HG03439 (cell line): Measurements from ENCODE around the gene ATP4A.

Experiments
- ATAC-seq: cut with Tn5 transposase; IDR thresholded peaks from one replicate; pipeline ENCODE4 v1.9.1; 2021; ENCODE audit warnings: mild to moderate bottlenecking, moderate library complexity; ENCODE audit not compliant: unreplicated experiment

ATP4A gene

GRCh38 chr19:35528218-35529038 lies 35.0 kb downstream of the ATP4A start, which contains the start of gene SBSN:
TSS of gene SBSN (minus strand) at chr19:35528311. CDS start at chr19:35528281, 30 bp downstream.
- ATAC-seq: no peak

GRCh38 chr19:35525873-35526272 lies 37.6 kb downstream of the ATP4A start:
- no peak for ATAC-seq

- ATAC-seq: no peak
Measured at GRCh38 chr19:35524181-35524837, 39.1 kb downstream of the ATP4A start.

GRCh38 chr19:35522745-35523327 lies 40.6 kb downstream of the ATP4A start:
- ATAC-seq: no peak

- ATAC-seq: no peak
Measured at GRCh38 chr19:35521124-35521743, 42.2 kb downstream of the ATP4A start.

- no peak for ATAC-seq
Measured at GRCh38 chr19:35519291-35519690, 44.2 kb downstream of the ATP4A start.

- no peak for ATAC-seq
Measured at GRCh38 chr19:35518313-35518712, 45.1 kb downstream of the ATP4A start.

- ATAC-seq: no peak
Measured at GRCh38 chr19:35517342-35517741, 46.1 kb downstream of the ATP4A start.

- no peak for ATAC-seq
Measured at GRCh38 chr19:35516310-35516709, 47.1 kb downstream of the ATP4A start.

GRCh38 chr19:35514282-35514809 lies 49.1 kb downstream of the ATP4A start:
- ATAC-seq: no peak

- ATAC-seq: no peak
Measured at GRCh38 chr19:35513628-35514281, 49.7 kb downstream of the ATP4A start, which contains the start of gene DMKN. TSS of gene DMKN (minus strand) at chr19:35513649. CDS start at chr19:35513475, 174 bp downstream.

- ATAC-seq: no peak
Measured at GRCh38 chr19:35512831-35513627, 50.4 kb downstream of the ATP4A start.

GRCh38 chr19:35511337-35511736 lies 52.1 kb downstream of the ATP4A start:
- no peak for ATAC-seq

- ATAC-seq: no peak
Measured at GRCh38 chr19:35510626-35510964, 52.9 kb downstream of the ATP4A start.

GRCh38 chr19:35509861-35510625 lies 53.4 kb downstream of the ATP4A start:
- ATAC-seq: no peak

GRCh38 chr19:35509018-35509652 lies 54.3 kb downstream of the ATP4A start:
- ATAC-seq: no peak

- ATAC-seq: no peak
Measured at GRCh38 chr19:35508129-35508528, 55.3 kb downstream of the ATP4A start.

GRCh38 chr19:35507561-35507960 lies 55.9 kb downstream of the ATP4A start:
- no peak for ATAC-seq

GRCh38 chr19:35506011-35506410 lies 57.4 kb downstream of the ATP4A start:
- ATAC-seq: no peak
